GM21723 (cell line): ENCODE measurements around the gene EFCAB13.
"Not testable (repeated sequence)": the region's sequence is repeated elsewhere in the genome, so short reads cannot be mapped to it uniquely, and the experiment has no call there.

ENCODE experiments used
- ATAC-seq: cut with Tn5 transposase; IDR thresholded peaks from one replicate; pipeline ENCODE4 v1.9.1; 2021; ENCODE audit warnings: mild to moderate bottlenecking, moderate library complexity; ENCODE audit not compliant: unreplicated experiment

Gene EFCAB13

DNA sequence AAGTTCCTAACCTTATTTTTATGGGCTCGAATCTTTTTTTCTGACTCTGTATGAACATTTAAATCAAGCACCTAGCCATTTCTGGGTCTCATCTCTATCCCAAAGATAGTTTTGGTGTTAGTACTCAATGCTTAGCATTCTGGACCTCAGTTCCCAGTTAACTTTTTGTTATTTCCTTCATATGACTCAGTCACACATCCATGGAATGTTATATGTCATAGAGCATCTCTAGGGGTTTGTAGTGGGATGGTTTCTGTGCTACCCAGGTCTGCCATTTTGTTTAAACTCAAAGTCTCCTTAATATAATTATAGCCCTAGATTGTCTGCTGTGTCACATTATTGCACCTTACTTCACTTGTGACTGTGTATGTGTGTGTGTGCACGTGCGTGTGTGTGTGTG, 90.1 kb downstream of the EFCAB13 start:
- ATAC-seq: no peak

DNA sequence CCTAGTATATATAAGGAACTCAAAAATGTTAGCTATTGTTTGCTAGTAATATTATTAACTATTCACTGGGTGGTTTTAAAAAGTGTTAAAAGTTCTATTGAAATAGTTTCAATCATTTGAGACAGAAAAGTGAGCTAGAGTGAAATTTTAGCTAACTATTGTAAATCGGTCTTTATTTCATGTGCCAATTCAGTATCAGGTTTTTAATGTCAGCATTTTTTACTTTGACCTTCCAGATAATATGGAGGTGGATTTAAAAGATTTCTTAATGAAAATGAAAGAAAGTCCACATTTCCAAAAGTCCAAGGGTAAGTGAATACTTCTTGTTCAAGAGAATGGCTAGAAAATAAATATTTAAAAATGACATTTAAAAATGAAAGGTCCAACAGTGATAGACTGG, 90.9 kb downstream of the EFCAB13 start:
- no peak for ATAC-seq

DNA sequence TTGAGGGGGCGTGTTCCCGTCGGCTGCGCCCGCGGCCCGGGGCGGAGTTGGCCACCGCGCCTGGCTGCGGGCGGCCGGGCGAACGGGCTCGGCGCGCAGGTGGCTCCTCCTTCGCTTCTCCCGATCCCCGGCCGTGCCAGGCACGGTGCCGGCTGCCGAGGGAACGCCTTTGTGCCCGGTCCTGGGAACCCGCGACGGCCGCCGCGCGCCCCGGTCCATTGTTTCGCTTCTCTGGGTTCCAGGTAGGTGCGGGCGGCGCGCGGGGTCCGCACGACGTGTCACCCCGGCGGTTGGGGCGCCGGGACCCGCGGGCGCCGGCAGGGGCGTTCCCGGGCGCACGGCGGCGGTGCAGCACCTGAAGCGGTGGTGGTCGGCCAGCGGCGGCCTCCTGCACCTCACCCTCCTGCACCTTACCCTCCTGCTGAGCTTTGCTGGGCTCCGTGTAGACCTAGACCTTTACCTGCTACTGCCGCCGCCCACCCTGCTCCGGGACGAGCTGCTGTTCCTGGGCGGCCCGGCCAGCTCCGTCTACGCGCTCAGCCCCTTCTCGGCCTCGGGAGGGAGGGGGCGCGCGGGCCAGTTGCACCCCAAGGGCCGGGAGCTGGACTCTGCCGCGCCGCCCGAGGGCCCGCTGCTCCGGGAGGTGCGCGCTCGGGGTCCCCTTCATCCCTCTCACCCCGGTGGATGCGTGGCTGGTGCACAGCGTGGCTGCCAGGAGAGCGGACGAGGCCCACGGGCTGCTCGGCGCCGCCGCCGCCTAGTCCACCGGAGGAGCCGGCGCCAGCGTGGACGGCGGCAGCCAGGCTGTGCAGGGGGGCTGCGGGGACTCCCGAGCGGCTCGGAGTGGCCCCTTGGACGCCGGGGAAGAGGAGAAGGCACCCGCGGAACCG, 99.9 kb downstream of the EFCAB13 start:
- ATAC-seq: no peak

DNA sequence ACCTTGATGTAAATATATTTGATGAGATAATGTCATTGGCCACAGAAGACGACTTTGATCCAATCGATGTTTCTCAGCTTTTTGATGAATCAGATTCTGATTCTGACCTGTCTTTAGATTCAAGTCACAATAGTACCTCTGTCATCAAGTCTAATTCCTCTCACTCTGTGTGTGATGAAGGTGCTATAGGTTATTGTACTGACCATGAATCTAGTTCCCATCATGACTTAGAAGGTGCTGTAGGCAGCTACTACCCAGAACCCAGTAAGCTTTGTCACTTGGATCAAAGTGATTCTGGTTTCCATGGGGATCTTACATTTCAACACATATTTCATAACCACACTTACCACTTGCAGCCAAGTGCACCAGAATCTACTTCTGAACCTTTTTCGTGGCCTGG, 101.5 kb downstream of the EFCAB13 start:
- not testable (repeated sequence) for ATAC-seq

DNA sequence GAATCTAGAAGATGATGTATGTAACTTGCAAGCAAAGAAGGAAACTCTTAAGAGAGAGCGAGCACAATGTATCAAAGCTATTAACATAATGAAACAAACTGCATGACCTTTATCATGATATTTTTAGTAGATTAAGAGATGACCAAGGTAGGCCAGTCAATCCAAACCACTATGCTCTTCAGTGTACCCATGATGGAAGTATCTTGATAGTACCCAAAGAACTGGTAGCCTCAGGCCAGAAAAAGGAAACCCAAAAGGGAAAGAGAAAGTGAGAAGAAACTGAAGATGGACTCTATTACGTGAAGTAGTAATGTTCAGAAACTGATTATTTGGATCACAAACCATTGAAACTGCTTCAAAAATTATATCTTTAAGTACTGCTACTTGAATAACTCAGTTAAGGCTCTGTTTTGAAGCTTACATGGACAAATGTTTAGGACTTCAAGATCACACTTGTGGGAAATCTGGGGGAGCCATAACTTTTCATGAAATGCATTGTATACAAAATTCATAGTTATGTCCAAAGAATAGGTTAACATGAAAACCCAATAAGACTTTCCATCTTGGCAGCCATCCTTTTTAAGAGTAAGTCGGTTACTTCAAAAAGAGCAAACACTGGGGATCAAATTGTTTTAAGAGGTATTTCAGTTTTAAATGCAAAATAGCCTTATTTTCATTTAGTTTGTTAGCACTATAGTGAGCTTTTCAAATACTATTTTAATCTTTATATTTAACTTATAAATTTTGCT, 102.3 kb downstream of the EFCAB13 start:
- not testable (repeated sequence) for ATAC-seq

DNA sequence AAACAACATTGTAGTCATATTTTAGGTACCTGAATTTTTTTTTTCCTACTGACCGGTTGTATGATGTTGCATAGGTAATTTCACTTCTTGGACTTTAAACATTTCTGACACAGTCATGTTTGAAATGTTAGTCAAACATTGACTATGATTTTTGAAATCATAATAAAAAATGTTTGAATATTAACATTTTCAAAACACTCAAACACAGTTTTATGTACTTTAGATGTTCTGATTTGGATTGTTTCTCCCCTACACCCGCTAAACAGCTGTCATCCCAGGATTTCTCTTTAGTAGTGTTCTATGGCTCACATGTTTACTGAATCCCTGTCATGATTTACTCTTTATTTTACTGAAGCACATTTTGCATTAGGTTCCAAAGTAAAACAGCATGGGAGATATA, 104.2 kb downstream of the EFCAB13 start:
- ATAC-seq: no peak

DNA sequence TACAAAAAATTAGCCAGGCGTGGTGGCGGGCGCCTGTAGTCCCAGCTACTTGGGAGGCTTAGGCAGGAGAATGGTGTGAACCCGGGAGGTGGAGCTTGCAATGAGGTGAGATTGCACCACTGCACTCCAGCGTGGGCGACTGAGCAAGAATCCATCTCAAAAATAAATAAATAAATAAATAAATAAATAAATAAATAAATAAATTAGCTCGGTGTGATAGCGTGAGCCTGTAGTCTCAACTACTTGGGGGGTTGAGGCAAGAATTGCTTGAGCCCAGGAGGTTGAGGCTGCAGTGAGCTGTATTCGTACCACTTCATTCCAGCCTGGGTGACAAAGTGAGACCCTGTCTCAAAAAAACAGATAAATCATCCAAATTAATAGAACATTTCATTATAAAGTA, 108.5 kb downstream of the EFCAB13 start:
- ATAC-seq: not testable (repeated sequence)

DNA sequence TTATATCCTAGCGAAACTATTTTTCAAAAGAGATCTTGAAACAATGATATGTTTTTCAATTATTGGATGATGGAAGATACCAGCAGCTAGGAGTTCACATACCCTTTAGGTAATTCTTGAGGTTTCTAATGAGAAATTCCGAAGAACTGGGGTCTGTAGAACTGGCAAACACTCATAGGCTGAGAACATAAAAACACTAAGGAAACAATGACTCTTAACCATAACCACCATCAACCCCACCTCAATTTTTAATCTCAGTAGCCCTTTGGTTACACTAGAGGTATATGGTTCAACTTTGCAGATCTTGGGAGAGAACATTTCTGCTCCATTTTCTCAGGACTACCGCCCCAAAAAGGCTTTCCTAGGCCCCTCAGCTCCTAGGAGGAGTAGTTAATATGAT, 141.4 kb downstream of the EFCAB13 start:
- ATAC-seq: no peak

DNA sequence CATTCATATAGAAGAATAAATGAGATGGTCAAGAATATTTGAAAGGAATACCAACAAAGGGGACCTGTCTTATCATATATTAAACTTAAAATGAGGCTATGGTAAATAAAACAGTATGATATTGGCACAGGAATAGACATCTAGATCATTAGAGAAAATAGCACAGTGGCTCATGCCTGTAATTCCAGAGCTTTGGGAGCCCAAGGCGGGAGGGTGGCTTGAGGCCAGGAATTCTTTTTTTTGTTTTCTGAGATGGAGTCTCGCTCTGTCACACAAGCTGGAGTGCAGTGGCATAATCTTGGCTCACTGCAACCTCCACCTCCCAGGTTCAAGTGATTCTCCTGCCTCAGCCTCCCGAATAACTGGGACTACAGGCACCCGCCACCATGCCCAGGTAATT, 143.2 kb downstream of the EFCAB13 start:
- ATAC-seq: not testable (repeated sequence)

DNA sequence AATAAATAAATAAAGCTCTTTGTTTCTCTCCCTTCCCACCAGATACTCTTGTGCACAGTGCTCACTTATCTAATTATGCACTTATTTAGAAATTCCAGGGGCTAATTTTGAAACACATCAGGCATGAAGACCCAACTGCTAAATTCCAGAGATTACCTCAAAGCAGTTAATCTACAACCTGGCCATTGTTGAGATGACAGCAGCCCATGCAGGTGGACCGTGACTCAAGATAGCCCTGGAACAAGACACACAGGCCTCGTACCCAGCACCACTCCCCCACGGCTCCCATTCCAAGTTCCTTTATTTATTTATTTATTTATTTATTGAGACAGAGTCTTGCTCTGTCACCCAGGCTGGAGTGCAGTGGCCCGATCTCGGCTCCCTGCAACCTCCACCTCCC, 147.1 kb downstream of the EFCAB13 start:
- no peak for ATAC-seq

DNA sequence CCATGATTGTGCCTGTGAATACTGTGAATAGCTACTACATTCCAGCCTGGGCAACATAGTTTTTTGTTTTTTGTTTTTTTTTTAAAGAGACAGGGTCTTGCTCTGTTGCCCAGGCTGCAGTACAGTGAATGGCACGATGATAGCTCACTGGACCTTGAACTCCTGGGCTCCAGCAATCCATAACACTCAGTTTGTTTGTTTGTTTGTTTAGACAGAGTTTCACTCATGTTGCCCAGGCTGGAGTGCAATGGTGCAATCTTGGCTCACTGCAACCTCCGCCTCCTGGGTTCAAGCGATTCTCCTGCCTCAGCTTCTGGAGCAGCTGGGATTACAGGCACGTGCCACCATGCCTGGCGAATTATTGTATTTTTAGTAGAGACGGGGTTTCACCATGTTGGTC, 148.3 kb downstream of the EFCAB13 start:
- not testable (repeated sequence) for ATAC-seq
